HG02970 (cell line): ENCODE data around the gene C10orf120.

ENCODE experiments used
- ATAC-seq: cut with Tn5 transposase; IDR thresholded peaks from one replicate; pipeline ENCODE4 v1.9.1; 2021; ENCODE audit warnings: mild to moderate bottlenecking, moderate library complexity, moderate number of reproducible peaks; ENCODE audit not compliant: unreplicated experiment, low FRiP score

Gene C10orf120

DNA sequence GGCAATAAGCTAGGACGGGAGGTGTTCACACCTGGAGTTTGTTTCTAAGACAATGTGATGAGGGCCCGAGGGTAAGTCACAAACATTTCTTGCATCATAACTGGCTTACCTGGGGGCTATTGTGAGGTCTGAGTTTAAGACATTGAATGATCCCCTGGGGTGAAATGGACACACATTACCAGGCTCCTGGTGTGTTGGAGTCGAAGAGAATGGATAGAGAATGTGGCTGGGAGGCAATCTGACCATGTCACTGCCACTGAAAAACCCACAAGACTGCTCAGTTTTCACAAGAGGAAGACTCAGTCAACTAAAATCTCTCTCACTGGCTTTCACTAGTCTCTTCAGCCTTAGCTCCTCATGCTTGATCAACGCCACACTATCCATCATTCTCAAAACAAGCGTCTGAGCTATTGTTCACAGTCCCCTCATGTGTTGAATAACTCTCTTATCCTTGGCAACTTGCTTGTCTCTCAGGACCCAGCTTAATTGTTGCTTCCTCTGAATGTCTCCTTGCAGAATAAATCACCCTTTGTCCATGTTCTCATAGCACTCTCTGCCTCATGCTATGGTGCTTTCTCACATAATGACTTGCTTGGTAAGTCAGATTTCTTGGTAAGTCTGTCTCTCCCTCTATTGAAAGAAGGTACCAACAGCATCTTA, at the start of gene C10orf120:
Gene C10orf120, minus strand, starts transcription at position 51 of the 660 bp plus-strand sequence. CDS start 56 bp downstream, outside the sequence.
- no peak for ATAC-seq

DNA sequence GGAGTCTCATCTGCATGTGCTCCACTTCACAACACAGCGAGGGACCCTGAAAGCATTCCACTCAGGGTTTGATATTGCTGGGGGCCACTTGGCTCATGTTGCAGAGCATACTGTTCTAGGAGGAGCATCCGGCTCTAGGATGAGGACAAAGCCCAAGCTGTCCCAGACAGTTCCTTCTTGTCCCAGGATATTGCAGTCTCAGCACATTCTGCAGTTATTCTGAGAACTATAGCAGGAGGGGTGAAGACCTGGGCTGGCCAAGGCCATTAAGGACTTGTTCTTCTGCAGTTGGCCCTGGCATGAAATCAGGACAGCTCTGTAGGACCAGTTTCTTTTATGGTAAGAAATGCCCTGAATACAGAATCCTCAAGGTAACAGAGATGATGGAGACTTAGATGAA, 48.9 kb upstream of the C10orf120 start:
- ATAC-seq: no peak

DNA sequence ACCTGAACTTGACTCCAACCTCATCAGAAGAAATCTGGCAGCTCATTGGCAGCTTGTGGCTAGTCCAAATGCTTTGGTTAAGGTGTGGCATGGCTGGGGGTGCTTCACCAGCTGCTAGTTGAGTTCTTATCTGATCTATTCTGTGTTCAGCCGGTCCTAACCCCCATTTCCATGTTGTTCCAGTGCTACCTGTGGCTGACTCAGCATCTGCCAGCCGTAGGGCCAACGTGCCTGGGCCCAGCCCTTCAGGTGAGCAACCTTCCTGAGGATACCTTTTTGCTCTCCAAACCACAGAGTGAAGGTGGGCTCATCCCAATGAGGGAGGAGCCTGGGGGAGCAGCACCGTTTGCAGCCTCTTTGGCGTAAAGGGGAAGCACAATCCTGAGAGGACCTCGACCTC, 46.8 kb upstream of the C10orf120 start:
- ATAC-seq: no peak

DNA sequence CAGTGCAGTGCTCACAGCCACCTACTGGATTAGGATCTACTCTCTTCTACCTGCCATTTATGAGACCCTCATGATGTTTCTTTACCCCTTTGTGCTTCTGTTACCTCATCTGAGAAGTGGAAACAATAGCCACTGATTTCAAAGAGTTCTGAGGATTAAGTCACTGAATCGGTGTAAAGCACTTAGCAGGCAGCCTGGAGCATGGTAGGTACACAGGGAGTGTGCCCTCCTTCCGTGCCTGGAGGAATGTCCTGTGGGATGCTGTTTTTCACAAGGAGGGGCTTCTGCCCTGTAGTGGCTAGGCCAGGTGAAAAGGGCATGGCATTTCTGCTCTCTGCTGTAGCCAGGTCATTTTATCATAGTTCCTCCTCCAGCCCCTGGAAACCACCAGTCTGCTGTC, 44.6 kb upstream of the C10orf120 start:
- no peak for ATAC-seq

- no peak for ATAC-seq
These were observed 41.0 kb upstream of the C10orf120 start for GRCh38 chr10:122740640-122741039.

GRCh38 chr10:122738031-122738430, 38.4 kb upstream of the C10orf120 start:
- no peak for ATAC-seq

GRCh38 chr10:122733931-122734665, 34.5 kb upstream of the C10orf120 start:
- ATAC-seq: no peak

DNA sequence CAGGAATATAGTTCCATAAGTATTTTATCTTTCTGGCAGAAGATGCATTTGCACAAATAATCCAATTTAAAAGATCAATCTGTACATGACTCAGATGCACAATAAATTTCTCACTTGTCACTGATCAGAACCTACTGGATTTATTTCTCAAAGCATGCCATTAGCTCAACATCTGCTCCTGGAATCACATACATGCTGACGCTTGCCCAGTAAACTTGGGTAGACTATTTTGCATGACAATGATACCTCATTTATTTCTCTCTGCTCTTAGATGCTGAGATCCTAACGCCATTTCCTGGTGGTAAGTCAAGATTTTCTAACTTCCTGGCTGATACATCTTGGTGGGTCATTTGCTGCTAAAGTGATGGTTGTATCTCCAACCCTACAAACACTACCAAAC, 33.8 kb upstream of the C10orf120 start:
- ATAC-seq: no peak

DNA sequence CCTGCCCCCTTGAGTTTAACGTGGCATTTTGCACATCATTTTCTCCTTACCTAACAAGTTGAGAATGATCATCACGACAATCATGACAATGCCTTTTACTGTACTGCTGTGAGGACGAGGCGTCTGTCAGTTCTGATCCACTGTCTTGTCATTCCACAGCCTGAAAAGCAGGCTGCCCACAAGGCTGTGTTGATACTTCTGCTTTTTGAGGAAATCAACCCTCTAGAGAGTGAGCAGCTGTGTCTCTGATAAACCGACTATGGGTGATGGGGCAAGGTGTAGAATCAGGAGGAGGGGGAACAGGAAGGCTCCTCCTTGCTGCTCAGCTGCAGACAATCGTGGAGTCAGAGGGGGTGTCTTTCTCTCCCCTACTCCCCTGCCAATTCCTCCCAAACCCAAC, 30.6 kb upstream of the C10orf120 start:
- no peak for ATAC-seq

GRCh38 chr10:122729126-122729525, 29.5 kb upstream of the C10orf120 start:
- no peak for ATAC-seq

DNA sequence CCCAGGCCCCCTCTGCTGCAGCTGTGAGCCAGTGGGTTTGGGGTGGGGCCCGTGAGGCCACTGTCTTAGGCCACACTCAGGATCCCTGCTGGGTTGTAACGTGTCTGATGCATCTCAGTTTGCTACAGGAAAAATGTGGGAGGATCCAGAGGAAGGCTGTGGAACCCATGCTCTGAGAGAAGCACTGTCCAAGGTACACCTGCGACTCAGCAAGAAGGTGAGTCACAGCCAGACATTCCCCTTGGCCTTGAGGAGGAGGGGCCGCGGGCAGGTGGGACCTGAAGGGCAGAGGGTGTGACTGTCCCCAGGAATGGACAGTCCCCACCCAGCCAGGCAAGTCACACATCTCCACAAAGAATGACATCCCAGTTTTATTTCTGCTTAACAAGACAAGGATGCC, 27.8 kb upstream of the C10orf120 start:
- ATAC-seq: no peak

DNA sequence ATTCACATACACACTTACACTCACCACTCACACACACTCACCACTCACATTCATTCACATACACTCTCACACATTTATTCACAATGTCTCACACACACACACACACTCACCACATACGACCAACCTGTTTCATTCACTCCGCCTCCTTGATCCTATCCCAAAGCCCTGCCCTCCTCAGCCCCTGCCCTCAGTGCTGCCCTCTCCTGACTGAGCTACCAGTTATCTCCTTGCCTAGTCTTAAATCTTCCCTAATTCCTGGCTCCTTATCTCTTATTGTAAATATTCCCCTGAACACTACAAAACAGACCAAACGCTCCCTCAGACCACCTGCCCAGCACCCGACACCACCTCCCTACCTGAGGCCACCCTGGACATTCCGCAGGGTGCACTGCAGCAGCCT, 26.1 kb upstream of the C10orf120 start:
- ATAC-seq: no peak

- ATAC-seq: no peak
These were observed 25.4 kb upstream of the C10orf120 start for GRCh38 chr10:122725006-122725405.

DNA sequence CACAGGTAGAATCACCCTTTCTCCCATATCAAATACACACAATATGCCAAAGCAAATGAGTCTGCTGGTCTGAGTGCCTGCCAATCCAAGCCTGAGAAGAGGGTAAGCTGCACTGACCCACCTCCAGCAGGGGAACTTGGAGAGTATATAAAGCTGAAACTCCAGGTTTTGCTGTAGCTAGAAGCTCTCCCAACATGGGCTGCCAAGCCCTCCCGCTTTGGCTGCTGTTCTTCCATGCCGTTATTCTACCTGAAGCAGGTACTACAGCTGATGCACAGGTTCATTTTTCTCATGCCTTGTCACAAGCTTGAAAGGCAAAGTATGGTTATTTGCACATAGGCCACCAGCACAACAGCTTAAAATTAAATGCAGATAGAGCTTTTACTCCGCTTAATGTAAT, 21.5 kb upstream of the C10orf120 start:
- no peak for ATAC-seq

DNA sequence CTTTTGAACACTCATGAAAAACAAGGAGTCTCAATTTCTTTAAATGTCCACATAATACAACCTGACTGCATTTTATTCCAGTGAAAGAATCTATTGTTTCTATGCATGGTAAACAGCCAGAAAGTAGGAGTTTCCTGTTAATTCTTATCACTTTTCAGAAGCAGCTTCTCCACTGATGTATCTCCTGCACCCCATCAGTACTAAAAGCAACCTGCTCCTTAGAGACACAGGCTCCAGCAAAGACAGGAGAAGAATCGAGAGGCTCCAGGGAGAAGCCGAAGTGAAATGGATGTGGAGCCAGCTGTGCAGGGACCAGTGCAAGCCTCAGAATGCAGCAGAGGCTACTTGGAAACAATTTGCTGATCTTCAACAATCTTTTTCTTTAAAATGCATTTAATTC, 16.4 kb upstream of the C10orf120 start:
- no peak for ATAC-seq

- no peak for ATAC-seq
These were observed 15.9 kb upstream of the C10orf120 start for GRCh38 chr10:122715576-122715975.

DNA sequence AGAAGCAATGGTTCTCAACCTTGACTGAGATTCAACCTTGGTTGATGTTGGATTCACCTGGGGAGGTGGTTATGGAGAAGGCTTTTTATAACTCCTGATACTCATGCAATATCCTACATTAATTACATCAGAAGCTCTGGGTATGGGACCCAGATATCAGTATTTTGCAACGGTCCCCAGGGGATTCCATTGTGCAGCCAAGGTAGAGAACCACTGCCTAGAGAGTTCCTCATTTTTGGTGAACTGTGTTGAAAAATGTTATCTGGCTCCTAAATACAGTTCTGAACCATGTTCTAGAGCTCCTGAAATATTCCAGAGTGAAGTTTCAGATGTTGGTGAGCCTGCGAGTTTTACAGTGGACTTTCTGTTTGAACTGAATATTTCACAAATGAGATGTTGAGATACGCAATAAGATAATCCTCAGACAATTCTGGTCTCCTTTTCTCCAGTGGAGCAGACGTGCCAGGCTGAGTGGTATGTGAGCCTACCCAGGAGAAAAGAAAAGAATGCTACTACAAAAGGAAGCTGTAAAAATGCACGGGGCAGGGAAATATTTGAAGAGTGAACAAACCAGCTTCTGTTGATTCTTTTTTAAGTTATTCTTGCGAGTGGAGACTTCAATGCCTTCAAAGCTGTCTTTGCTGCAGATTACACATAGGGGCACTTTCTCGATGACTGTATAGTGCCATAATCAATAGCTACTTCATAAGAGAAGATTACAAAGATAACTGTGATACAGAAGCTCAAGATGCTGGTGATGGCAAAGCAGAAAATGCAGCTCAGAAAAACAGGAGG, 13.6 kb upstream of the C10orf120 start:
- no peak for ATAC-seq

DNA sequence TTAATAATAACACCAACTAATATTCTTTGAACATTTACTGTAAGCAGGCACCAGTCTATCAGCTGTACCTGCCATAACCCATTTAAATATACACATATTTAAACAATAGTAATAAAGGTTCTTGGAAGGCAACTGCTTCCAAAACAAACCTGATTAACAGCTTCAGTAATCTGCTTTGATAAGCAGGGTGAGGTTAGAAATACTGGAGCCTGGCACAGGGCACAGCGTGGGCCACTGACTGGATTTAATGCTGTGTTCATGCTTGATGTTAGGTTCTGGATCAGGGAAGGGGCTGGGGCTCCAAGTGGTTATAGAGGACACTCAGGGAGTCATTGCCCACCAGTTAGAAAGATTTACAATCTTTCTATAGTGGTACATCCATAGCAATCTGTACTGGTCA, 10.9 kb upstream of the C10orf120 start:
- ATAC-seq: no peak

DNA sequence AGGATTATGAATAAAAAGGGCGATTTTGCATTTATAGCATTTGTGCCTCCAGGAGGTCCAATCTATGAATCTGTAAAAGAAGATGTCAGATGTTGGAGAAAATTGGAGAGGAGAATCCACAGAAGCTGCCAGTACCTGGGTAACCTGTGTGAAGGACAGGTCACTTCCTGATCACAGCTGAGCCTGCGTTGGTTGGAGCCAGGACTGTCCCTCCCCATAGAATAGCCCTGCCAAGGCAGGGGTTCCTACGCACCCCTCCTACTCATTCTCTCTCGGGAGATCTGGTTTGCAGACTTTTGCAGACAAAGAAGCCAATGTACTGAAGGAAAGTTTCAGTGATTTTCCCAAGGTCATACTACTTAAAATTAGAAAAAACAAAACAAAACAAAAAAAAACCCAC, 10.3 kb upstream of the C10orf120 start:
- no peak for ATAC-seq

GRCh38 chr10:122707535-122707934, 7.9 kb upstream of the C10orf120 start:
- ATAC-seq: no peak

GRCh38 chr10:122706947-122707346, 7.3 kb upstream of the C10orf120 start:
- ATAC-seq: no peak
